Sigmoid colon (tissue), 3 donors: ENCODE data around the gene SLC19A1.

Source experiments
- CTCF ChIP-seq, 4 experiments: fragments of 450-650 bp in 3 of 4; fragments of 200-600 bp in 1 of 4; IDR thresholded peaks; one replicate each; pipeline ENCODE4 v1.5.1; 2016 to 2019; ENCODE audit warnings: antibody characterized with exemption in 4 of 4, mild to moderate bottlenecking in 3 of 4, moderate library complexity in 2 of 4
- POLR2A ChIP-seq, 2 donors: fragments of 450-650 bp; IDR thresholded peaks; one replicate each; pipeline ENCODE4 v1.6.1; 2016; ENCODE audit warnings: antibody characterized with exemption in 2 of 2, mild to moderate bottlenecking in 2 of 2, moderate library complexity in 2 of 2

- TF ChIP-seq POLR2A (IDR thresholded peaks at IDR 0.05) (no peak), CTCF (IDR thresholded peaks at IDR 0.05) (no peak)
Measured at GRCh38 chr21:45532826-45533360, 9.3 kb downstream of the SLC19A1 start.
